SK-N-SH (cell line): ENCODE data around the gene CREB3L1. TPM values are rescaled to one million over a fixed set of nuclear protein-coding genes. Genes with fewer than 3 reads are reported as not detected.

Experiments
- CTCF ChIA-PET: fragments of 300-600, 350-600 bp; formaldehyde crosslinking; extraction: SDS; loops from one replicate; lab custom pipeline; 2021; lab: Yijun Ruan, JAX
- POLR2A ChIA-PET: fragments of 350-600 bp; sonication (Branson Sonifier 250); formaldehyde crosslinking; extraction: SDS; loops from one replicate; lab custom pipeline; 2020; ENCODE audit warnings: antibody characterized with exemption, inconsistent platforms; lab: Yijun Ruan, JAX
- DNase-seq: peaks from one replicate; pipeline ENCODE4 v3.0.0; 2012
- H2AFZ ChIP-seq: fragments of 200-600 bp; sonication (generic); 2 replicates; pipeline ENCODE4 v1.8.1; 2016; ENCODE audit warnings: antibody characterized with exemption, mild to moderate bottlenecking, low read depth
- H3F3A ChIP-seq: fragments of 200-600 bp; sonication (generic); replicated peaks from 2 replicates; pipeline ENCODE3; 2016; ENCODE audit warnings: antibody characterized with exemption, mild to moderate bottlenecking; ENCODE audit not compliant: insufficient read depth
- H3K27ac ChIP-seq, 2 experiments: fragments of 200-500 bp in 1 of 2; fragments of 200-600 bp in 1 of 2; sonication (Bioruptor generic) in 1 of 2; sonication (generic), shearing (Covaris generic) in 1 of 2; 2 replicates each; pipeline versions ENCODE4 v1.5.1 to v1.6.1; 2014 to 2016; ENCODE audit warnings: low read depth in 2 of 2, inconsistent platforms in 1 of 2, low read length in 1 of 2, mild to moderate bottlenecking in 1 of 2, mixed read lengths in 1 of 2
- H3K27me3 ChIP-seq: fragments of 200-600 bp; sonication (generic), shearing (Covaris generic); 2 replicates; pipeline ENCODE4 v1.6.1; 2016; ENCODE audit warnings: mixed run types; ENCODE audit not compliant: insufficient read depth
- H3K36me3 ChIP-seq, 2 experiments: fragments of 200-500 bp in 1 of 2; fragments of 200-600 bp in 1 of 2; sonication (Bioruptor generic) in 1 of 2; sonication (generic) in 1 of 2; replicated peaks in 1 of 2; 2 replicates each; pipeline versions ENCODE3 to v1.5.1; 2014 to 2016; ENCODE audit warnings: low read length in 1 of 2, mild to moderate bottlenecking in 1 of 2; ENCODE audit not compliant: insufficient read depth in 2 of 2, control insufficient read depth in 1 of 2
- H3K4me1 ChIP-seq, 2 experiments: fragments of 200-500 bp in 1 of 2; fragments of 200-600 bp in 1 of 2; sonication (Bioruptor generic) in 1 of 2; sonication (generic), shearing (Covaris generic) in 1 of 2; 2 replicates each; pipeline versions ENCODE4 v1.5.1 to v1.6.1; 2014 to 2016; ENCODE audit warnings: low read depth in 1 of 2, low read length in 1 of 2, mixed run types in 1 of 2; ENCODE audit not compliant: insufficient read depth in 2 of 2, control insufficient read depth in 1 of 2
- H3K4me2 ChIP-seq: fragments of 200-600 bp; sonication (generic), shearing (Covaris generic); 2 replicates; pipeline ENCODE4 v1.6.1; 2017; ENCODE audit warnings: mixed run types
- H3K4me3 ChIP-seq, 2 experiments: fragments of 200-500 bp in 1 of 2; fragments of 200-600 bp in 1 of 2; sonication (Bioruptor generic) in 1 of 2; sonication (generic), shearing (Covaris generic) in 1 of 2; 2 replicates each; pipeline versions ENCODE4 v1.5.1 to v1.8.1; 2014 to 2016; ENCODE audit warnings: low read depth in 2 of 2, inconsistent platforms in 1 of 2, low read length in 1 of 2, mild to moderate bottlenecking in 1 of 2, mixed read lengths in 1 of 2, moderate library complexity in 1 of 2
- H3K79me2 ChIP-seq: fragments of 200-600 bp; sonication (generic); 2 replicates; pipeline ENCODE4 v1.8.1; 2017; ENCODE audit warnings: mild to moderate bottlenecking; ENCODE audit not compliant: insufficient read depth
- H3K9ac ChIP-seq: fragments of 200-600 bp; sonication (generic); 2 replicates; pipeline ENCODE4 v1.6.1; 2017; ENCODE audit warnings: mixed run types
- H3K9me2 ChIP-seq: fragments of 200-600 bp; sonication (generic); 2 replicates; pipeline ENCODE4 v1.6.1; 2017; ENCODE audit warnings: mixed run types
- H3K9me3 ChIP-seq: fragments of 200-600 bp; sonication (generic); 2 replicates; pipeline ENCODE4 v1.6.1; 2017; ENCODE audit warnings: mixed run types, mild to moderate bottlenecking, moderate library complexity
- H4K20me1 ChIP-seq: fragments of 200-600 bp; sonication (generic); 2 replicates; pipeline ENCODE4 v1.6.1; 2017; ENCODE audit warnings: mild to moderate bottlenecking, mixed run types; ENCODE audit not compliant: insufficient read depth
- EP300 ChIP-seq, 2 experiments: IDR thresholded peaks; 2 replicates each; pipeline versions ENCODE4 v1.4.0 to v1.6.1; 2012; ENCODE audit warnings: borderline replicate concordance in 1 of 2, low read depth in 1 of 2, low read length in 1 of 2
- EZH2phosphoT487 ChIP-seq: fragments of 200-600 bp; sonication (generic); IDR thresholded peaks from 2 replicates; pipeline ENCODE4 v1.6.1; 2017; ENCODE audit warnings: low read depth, mixed run types, mild to moderate bottlenecking, antibody characterized with exemption, moderate library complexity, borderline replicate concordance
- FOXJ3 ChIP-seq: sonication (generic); formaldehyde crosslinking; IDR thresholded peaks from 2 replicates; pipeline ENCODE4 v1.5.1; 2020; ENCODE audit warnings: mild to moderate bottlenecking, missing genetic modification reagents
- GATA2 ChIP-seq: sonication (generic); formaldehyde crosslinking; IDR thresholded peaks from 2 replicates; pipeline ENCODE4 v1.5.0; 2020; ENCODE audit warnings: mild to moderate bottlenecking, missing genetic modification reagents
- JUND ChIP-seq: IDR thresholded peaks from 2 replicates; pipeline ENCODE4 v1.4.0; 2012
- MAX ChIP-seq: IDR thresholded peaks from 2 replicates; pipeline ENCODE4 v1.4.0; 2012; ENCODE audit warnings: low read depth
- NRF1 ChIP-seq: IDR thresholded peaks from 2 replicates; pipeline ENCODE4 v1.6.1; 2012; ENCODE audit warnings: low read depth, mild to moderate bottlenecking, low read length
- RAD21 ChIP-seq: IDR thresholded peaks from 2 replicates; pipeline ENCODE4 v1.6.1; 2012; ENCODE audit warnings: mild to moderate bottlenecking, low read length
- RXRA ChIP-seq: IDR thresholded peaks from 2 replicates; pipeline ENCODE4 v1.4.0; 2012; ENCODE audit warnings: low read depth, mild to moderate bottlenecking, borderline replicate concordance
- SIN3A ChIP-seq: IDR thresholded peaks from 2 replicates; pipeline ENCODE4 v1.6.1; 2012; ENCODE audit warnings: low read depth, mild to moderate bottlenecking, low read length, moderate library complexity, borderline replicate concordance
- SMC3 ChIP-seq: IDR thresholded peaks from 2 replicates; pipeline ENCODE4 v1.6.1; 2012; ENCODE audit warnings: low read depth, low read length, improper control_type of control experiment
- TAF1 ChIP-seq: IDR thresholded peaks from 2 replicates; pipeline ENCODE4 v1.6.1; 2012; ENCODE audit warnings: low read depth, mild to moderate bottlenecking, low read length, moderate library complexity, borderline replicate concordance
- YY1 ChIP-seq: IDR thresholded peaks from 2 replicates; pipeline ENCODE4 v1.4.0; 2012; ENCODE audit warnings: low read depth, mild to moderate bottlenecking
- WGBS: methylation state at CpG from one replicate; pipeline ENCODE4 v1.1.6; 2017; ENCODE audit warnings: low lambda C conversion rate; 5-methylcytosine and 5-hydroxymethylcytosine counted together
- polyA plus RNA-seq, 3 experiments: library from polyadenylated mRNA; depleted of rRNA; stranded (reverse); fragments of >200 nt; gene quantifications; 2 replicates each; pipeline ENCODE4 v1.2.3, GENCODE V29; 2012
- TF ChIP-seq, protein P1 (sequence below): fragments of 150-350 bp; IDR thresholded peaks from 2 replicates; pipeline ENCODE4 v1.6.1; 2017; ENCODE audit warnings: antibody characterized with exemption, low read length, low read depth, borderline replicate concordance
- TF ChIP-seq, protein P2 (sequence below): IDR thresholded peaks from 2 replicates; pipeline ENCODE4; 2012

Gene CREB3L1
- polyA plus RNA-seq, 1 of the 3 experiments (the other 2 are of a cell fraction) = 14.0 TPM

DNA sequence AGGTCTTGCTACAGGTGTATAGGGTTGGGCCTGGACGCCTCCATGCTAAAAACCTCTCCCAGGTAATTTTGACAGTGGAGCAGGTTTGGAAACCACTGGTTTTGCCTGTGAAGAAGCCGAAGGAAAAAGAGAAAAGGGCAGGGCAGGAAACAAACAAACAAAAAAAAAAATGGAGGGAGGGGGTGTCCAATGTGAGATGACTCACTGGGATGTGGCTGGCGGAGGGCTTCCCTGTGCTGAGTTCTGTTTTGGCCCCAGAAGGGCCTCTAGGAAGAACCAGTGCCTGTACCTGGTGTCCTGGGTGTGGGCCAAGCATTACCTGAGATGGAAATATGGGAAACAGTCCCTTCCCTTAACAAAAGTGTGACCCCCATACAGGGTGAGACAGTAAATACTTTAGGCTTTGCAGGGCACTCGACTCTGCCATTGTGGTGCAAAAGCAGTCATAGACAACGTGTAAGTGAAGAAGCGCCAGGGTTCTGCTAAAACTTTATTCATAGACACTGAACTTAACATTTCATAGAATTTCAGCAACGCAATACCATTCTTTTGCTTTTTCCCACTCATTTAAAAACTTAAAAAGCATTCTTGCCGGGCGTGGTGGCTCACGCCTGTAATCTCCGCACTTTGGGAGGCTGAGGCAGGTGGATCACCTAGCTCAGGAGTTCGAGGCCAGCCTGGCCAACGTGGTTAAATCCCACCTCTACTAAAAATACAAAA lies 60.3 kb downstream of the CREB3L1 start:
- H4K20me1 ChIP-seq = no peaks in the 10 kb centered on the region
- H3F3A ChIP-seq = no peaks in the 10 kb centered on the region
- H3K27me3 ChIP-seq = no peaks in the 10 kb centered on the region; the same call in 1 of the 2 replicates
- ChIA-PET POLR2A (no interaction called here), CTCF (interaction anchor here (1.0 to 3.7 kb wide), 3 partner anchors 8 to 29 kb away, joined by 3 to 19 read pairs (median 11); no protein-coding TSS in a partner anchor)
- no peak overlapping the region for H3K9ac ChIP-seq
- H3K4me3 ChIP-seq = no peak overlapping the region
- H2AFZ ChIP-seq = no peak overlapping the region
- peaks cover 11 to 13% of the 10 kb centered on the region in 2 experiments; a peak in 3 of 4 replicates for H3K4me1 ChIP-seq
- TF ChIP-seq RAD21 = no peak
- TF ChIP-seq SIN3A = no peak
- no peak for TF ChIP-seq EZH2phosphoT487
- TF ChIP-seq, protein P1, sequence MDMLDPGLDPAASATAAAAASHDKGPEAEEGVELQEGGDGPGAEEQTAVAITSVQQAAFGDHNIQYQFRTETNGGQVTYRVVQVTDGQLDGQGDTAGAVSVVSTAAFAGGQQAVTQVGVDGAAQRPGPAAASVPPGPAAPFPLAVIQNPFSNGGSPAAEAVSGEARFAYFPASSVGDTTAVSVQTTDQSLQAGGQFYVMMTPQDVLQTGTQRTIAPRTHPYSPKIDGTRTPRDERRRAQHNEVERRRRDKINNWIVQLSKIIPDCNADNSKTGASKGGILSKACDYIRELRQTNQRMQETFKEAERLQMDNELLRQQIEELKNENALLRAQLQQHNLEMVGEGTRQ = no peak
- no peak for TF ChIP-seq YY1
- no peak for TF ChIP-seq TAF1
- TF ChIP-seq, protein P2, sequence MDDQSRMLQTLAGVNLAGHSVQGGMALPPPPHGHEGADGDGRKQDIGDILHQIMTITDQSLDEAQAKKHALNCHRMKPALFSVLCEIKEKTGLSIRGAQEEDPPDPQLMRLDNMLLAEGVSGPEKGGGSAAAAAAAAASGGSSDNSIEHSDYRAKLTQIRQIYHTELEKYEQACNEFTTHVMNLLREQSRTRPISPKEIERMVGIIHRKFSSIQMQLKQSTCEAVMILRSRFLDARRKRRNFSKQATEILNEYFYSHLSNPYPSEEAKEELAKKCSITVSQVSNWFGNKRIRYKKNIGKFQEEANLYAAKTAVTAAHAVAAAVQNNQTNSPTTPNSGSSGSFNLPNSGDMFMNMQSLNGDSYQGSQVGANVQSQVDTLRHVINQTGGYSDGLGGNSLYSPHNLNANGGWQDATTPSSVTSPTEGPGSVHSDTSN = no peak
- no peak for TF ChIP-seq MAX
- TF ChIP-seq FOXJ3 (CRISPR knock-in tag) = no peak
- no peak for TF ChIP-seq RXRA
- TF ChIP-seq GATA2 (CRISPR knock-in tag) = no peak
- no peak for TF ChIP-seq EP300 (IDR thresholded peaks at IDR 0.05; ENCODE audit: borderline replicate concordance in 1 of 2, low read depth in 1 of 2, low read length in 1 of 2)
- no peak for TF ChIP-seq NRF1
- TF ChIP-seq SMC3 = no peak
- no peak for TF ChIP-seq JUND
- DNase-seq = no peak
- no peak overlapping the region for H3K4me2 ChIP-seq
- H3K9me2 ChIP-seq = no peaks in the 10 kb centered on the region
- H3K79me2 ChIP-seq = no peaks in the 10 kb centered on the region
- 93% methylated on average over 13 of the region's 13 CpGs for WGBS
- no peak overlapping the region for H3K27ac ChIP-seq
- no peaks in the 10 kb centered on the region for H3K36me3 ChIP-seq
- H3K9me3 ChIP-seq = no peaks in the 10 kb centered on the region

DNA sequence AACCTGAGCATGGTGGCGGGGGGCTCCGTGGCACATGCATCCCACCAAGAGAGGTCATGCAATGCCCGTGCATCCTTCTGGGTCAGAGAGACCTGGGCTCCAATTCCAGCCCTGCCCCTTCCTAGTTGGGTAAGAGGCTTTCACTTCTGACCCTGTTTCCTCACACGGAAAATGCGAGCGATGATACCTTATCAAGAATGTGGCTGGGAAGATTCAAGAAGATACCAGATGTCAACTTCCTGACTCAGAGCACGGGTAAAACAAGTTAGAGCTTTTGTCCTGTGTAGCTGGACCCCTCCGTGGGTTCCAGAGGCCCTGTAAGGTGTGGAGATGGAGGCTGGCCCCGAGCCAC lies 61.1 kb downstream of the CREB3L1 start:
- no peak overlapping the region for H3K4me3 ChIP-seq
- no peak for DNase-seq
- 70% methylated on average over 8 of the region's 9 CpGs for WGBS
- H3K79me2 ChIP-seq = no peaks in the 10 kb centered on the region
- peak overlapping the region; percentile 51; the same call in 1 of the 2 replicates for H2AFZ ChIP-seq
- peaks cover 9 to 13% of the 10 kb centered on the region in 2 experiments; a peak in 3 of 4 replicates for H3K4me1 ChIP-seq
- H3K9ac ChIP-seq = no peak overlapping the region
- ChIA-PET CTCF (interaction anchor here (0.8 to 3.0 kb wide), 4 partner anchors 13 to 100 kb away, joined by 3 to 19 read pairs (median 4); no protein-coding TSS in a partner anchor), POLR2A (no interaction called here)
- no peaks in the 10 kb centered on the region for H3K9me3 ChIP-seq
- H3K27ac ChIP-seq = no peak overlapping the region
- no peaks in the 10 kb centered on the region for H3F3A ChIP-seq
- TF ChIP-seq, protein P1 = no peak
- no peaks in the 10 kb centered on the region for H3K27me3 ChIP-seq
- H3K9me2 ChIP-seq = no peaks in the 10 kb centered on the region
- H3K36me3 ChIP-seq = no peaks in the 10 kb centered on the region
- no peaks in the 10 kb centered on the region for H4K20me1 ChIP-seq
- peak overlapping the region; percentile 41; the same call in 1 of the 2 replicates for H3K4me2 ChIP-seq
